NCI-H2227 (cell line): Measurements from ENCODE around the gene GRK7.

Experiments
- DNase-seq: peaks from one replicate; lab custom pipeline; 2025; ENCODE audit not compliant: unreplicated experiment; lab: John Stamatoyannopoulos, UW

Gene GRK7, protein sequence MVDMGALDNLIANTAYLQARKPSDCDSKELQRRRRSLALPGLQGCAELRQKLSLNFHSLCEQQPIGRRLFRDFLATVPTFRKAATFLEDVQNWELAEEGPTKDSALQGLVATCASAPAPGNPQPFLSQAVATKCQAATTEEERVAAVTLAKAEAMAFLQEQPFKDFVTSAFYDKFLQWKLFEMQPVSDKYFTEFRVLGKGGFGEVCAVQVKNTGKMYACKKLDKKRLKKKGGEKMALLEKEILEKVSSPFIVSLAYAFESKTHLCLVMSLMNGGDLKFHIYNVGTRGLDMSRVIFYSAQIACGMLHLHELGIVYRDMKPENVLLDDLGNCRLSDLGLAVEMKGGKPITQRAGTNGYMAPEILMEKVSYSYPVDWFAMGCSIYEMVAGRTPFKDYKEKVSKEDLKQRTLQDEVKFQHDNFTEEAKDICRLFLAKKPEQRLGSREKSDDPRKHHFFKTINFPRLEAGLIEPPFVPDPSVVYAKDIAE (N-terminal part only)

DNA sequence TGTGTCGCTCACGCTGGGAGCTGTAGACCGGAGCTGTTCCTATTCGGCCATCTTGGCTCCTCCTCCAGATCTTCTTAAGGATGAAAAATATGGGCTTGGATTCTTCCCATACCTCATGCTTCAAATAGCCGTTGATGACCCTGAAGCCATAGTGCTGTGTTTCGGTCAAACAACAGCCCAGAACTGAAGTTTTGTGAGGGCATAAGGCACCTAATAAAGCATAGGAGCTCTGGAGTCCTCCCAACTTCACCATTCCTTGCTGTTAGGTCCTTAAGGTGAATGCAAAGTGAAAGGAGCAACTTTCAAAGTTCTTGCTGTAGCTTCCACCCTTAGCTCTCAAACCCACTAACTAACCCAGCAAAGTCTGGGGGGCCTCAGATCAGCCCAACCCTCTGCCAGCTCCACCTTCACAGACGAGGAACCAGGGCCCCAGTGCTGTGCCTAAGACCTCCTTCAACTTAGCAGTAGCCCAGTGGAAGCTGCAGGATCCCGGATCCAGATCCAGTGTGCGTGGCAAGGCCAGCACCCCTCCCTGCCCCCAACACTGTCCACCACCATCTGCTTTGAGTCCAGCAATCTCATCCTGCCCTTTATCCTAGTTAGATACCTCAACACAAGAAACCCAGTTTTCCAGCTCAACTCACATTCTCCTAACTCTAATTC lies at the start of gene GRK7:
GRK7 (plus strand) TSS at position 321 of the 663 bp plus-strand sequence. CDS start 14,877 bp downstream, outside the sequence.
- DNase-seq, result no peak

DNA sequence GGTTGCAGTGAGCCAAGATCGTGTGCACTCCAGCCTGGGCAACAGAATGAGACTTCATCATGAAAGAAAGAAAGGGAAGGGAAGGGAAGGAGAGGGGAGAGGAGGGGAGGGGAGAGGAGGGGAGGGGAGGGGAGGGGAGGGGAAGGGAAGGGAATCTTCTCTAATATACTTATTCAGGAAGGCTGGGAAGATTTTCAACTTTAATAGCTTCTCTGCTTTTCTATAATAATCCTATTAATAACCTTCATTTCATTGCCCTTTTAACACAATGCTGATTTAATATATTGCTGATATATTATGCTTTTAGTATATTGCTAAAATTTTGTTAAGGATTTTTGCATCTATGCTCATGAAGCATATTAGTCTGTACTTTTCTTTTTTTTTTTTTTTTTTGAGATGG lies 48.5 kb upstream of the GRK7 start:
- no peak for DNase-seq

DNA sequence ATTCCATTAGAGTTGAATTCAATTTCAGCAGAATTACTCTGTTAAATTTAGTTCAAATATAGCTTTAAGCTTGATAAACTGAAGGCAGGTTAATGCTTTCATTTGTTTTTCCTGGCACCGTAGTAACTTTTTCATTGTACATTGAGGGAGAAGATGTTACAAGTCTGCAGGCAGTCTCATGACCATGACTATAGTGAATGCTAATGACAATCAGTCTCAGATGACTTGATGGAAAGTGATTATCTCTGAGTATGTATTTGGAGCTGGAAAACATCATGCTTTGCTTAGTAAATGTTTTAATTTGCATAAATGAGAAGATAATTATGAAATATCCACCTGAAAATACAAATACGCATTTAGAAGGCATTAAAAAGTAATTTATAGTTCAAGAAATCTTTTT lies 41.1 kb upstream of the GRK7 start:
- no peak for DNase-seq

DNA sequence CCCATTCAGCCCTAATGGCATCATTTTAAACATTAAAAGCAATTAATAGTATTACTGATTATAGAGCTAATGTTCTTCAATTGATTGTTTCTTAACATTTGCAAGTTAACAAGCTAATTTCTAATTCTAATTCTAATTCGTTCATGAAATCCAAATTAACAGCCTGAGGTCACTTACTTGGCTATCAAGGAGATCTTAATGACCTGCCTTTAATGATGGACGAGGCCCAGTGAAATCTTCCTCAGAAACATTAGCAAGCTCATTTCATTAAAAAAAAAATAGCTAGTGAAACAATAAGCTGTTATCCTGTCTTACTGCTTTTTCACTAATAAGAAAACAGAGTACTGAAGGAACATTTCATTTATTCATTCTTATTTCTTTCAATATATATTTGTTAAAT lies 40.6 kb upstream of the GRK7 start:
- no peak for DNase-seq

DNA sequence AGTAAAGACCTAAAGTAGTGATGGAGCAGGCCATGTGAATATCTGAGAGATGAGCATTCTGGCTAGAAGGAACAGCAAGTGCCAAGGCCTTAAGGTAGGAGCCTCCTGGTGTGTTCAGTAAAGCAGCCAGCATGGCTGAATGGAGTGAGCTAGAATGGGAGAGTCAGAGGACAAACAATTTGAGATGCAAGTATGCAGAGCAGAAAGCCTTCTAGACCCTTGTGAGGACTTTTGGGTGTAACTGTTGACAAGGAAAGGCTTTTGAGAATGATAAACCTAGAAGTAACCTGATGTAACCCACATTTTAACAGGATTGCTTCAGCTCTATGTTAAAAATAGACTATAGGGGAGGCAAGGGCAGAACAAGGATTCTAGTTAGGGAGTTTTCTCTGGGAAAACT lies 40.0 kb upstream of the GRK7 start:
- no peak for DNase-seq

DNA sequence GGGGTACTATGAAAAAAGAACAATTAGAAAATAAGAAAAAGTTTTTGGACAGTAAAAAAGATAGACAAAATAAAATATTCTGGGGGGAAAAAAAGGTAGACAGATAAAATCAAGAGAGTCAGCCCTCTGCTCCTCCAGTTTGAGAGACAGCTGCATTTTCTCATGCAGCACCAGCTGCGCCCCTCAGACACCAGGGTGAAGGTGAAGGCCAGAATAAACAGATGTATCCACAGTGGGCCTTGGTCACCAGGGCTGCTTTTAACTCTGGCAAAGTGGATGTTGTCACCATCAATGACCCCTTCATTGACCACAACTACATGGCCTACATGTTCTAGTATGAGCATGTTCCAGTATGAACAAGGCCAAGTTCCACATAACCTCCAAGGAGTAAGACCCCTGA lies 39.0 kb upstream of the GRK7 start:
- no peak for DNase-seq

DNA sequence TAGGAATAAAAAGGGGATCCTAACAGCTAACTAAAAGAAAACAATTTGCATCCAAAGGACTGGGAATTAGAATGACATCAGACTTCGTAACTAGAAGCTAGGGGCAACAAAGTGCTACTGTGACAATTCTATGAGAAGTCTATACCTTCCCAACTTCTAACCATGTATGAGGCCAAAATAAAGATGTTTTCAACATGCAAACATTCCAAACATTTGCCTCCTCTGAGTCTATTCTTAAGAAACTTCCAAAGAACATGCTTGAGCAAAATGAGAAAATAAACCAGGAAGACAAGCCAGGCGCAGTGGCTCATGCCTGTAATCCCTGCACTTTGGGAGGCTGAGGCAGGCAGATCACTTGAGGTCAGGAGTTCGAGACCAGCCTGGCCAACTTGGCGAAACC lies 38.2 kb upstream of the GRK7 start:
- no peak for DNase-seq

DNA sequence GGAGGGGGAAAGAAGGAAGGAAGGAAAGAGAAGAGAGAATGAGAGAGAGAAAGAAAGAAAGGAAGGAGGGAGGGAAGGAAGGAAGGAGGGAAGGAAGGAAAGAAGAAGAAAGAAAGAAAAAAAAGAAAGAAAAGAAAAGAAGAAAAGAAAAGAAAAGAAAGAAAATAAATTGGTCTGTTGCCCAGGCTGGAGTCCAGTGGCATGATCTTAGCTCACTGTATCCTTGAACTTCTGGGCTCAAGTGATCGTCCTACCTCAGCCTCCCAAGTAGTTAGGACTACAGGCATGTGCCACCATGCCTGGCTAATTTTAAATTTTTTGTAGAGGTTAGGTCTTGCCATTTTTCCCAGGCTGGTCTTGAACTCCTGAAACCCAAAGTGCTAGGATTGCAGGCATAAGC lies 36.7 kb upstream of the GRK7 start:
- DNase-seq, result no peak

DNA sequence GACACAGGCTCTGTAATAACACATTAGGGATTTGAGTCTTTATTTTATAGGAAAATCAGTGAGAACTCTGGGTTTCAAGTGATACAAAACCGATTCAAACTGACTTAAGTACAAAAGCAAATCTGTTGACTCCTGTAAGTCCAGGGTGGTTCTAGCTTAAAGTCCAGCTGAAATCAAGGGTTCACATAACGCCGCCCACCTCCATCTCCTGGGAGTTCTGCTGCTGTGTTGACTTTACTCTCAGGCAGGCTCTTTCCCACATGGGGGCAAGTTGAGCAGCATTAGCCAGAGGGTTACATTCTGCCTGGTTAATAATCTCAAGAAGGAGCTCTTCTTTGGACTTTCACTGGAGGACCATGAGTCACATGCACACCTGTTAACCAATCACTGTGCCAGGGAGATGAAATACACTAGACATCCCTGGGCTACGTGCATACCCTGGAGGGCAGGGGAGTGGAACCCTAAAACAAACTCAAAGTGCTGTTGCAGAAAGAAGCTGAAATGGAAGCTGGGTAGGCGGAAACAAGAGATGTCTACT lies 34.8 kb upstream of the GRK7 start:
- DNase-seq, result no peak

DNA sequence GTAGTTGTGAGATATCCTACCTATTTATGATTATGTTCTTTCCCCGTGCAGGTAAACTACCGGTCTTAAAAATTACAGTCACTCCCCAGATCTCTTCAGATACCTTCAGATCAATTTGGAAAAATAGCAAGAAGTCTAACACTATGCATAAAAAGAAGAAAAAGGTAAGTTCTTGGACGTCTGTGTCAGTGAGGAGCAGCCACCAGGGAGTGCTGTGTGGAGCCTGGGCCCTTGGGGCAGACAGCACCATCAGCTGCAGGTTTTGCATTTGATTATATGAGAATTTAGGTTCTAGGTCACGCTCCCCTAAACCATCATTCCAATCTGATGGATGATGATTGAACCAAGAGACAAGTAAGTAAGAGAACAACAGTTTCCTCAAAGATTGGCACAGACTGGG lies 34.0 kb upstream of the GRK7 start:
- DNase-seq, result no peak

DNA sequence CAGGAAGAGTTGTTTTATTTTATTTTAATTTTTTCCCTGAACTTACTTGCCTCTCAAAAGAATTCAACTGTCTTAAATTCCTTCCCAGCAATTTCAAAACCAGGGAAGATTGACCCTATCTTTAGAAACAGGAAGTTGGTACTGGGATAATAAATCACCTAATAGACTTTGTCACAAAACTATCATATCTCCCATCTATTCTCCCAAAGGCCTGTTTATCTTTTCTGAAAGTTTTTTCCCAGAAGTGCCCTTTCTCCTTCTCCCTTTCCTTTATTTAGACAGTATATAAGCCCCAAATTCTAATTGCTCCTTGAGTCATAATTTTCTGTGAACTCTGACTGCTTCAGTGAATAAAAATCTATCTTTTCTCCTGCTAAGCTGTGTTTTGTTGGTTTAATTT lies 28.0 kb upstream of the GRK7 start:
- DNase-seq, result no peak

DNA sequence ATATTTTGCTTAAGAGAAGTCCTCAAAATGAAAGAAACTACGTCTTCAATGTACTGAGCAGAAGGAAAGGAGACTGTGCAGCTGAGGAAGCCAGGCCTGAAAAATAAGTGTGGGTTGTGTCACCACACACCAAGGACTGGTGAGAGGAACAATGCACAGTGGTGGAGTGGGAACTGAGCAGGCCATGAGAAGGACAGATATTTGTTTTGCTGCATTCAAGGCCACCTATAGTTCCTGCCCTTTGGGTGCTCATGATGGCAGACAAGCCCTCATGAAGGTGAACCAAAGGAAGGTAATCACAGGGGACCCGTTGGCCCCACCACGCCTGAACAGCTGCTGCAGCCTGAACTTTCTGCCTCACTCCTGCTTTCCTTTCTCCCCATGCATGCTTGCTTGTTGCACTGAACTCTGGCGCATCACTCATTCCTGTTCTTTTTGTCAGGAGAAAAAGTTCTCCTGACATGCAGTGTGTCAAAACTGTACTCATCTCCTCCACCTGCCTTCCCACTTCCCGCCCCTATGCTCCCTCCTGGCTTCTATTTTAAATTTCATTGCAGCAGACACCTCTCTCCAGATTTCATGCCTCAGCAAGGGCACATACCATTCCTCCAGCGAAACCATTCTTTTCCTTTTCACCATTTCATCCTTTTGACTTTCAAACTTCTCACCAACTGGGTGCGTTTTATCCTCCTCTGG lies 27.3 kb upstream of the GRK7 start:
- no peak for DNase-seq

DNA sequence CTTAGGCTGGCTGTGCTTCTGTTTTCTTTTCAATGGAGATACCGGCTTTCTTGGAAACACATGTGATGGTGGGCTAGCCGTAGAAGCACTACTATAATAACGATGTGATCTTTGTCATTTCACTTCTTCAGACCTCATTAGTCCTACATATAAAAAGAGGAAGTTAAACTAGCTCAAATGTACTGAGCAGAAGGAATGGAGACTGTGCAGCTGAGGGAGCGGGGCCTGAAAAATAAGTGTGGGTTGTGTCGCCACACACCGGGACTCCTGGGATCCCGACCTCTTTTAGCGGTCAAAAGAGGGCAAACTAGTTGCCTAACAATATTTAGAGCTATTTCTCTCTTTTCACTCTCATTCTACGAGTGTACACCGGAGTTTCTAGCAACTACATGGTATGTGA lies 26.1 kb upstream of the GRK7 start:
- no peak for DNase-seq

DNA sequence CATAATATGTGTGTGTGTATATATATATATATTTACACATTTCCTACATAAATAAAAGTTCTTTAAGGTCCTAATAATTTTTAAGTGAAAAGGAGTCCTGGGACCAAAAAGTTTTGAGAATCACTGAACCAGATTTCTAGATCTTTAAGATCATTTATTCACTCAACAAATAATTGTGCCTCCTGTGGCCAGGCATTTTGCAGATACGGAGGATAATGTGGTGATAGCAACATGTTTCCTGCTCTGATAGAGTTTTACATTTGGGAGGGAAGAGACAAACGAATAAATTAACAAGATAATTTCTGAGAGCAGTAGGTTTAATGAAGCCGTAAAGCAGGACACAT lies 25.6 kb upstream of the GRK7 start:
- DNase-seq, result no peak

DNA sequence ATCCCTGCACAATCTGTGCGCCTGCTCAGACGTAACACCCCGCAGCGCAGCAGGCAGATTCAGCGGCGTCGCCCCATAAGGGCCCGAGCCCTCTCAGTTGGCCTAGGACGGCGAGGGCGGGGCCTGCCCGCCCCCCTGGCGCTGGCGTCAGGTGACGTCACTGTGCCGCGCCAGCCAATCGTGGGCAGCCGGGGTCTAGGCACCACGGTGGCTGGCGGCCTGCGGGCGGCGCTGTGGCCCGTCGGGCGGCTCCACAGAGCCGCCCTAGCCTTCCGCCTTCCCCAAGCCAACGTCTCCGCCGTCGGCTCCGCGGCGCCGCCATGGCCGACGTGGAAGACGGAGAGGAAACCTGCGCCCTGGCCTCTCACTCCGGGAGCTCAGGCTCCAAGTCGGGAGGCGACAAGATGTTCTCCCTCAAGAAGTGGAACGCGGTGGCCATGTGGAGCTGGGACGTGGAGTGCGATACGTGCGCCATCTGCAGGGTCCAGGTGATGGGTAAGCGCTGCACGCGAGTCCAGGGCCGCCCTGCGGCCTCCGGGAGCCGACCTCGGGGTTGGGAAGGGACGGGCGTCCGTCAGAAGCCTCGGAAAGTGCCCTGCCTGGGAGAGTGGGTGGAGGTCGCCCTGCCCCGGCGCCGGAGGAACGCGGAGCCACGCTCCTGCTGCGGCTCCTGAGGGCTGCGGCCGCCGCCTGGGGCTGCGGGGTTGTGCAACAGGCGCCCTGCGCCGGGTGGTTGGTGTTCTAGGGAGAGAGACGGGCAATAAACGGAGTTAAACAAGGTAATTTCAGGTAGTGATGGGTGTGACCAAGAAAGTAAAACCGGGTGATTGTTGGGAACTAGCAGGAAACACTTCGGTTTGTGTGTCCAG lies 25.0 kb upstream of the GRK7 start, which contains the start of gene RNF7:
RNF7 (plus strand) TSS at position 277 of the 869 bp plus-strand sequence; CDS start at position 321, 44 bp downstream.
- DNase-seq, result peak; percentile 96

DNA sequence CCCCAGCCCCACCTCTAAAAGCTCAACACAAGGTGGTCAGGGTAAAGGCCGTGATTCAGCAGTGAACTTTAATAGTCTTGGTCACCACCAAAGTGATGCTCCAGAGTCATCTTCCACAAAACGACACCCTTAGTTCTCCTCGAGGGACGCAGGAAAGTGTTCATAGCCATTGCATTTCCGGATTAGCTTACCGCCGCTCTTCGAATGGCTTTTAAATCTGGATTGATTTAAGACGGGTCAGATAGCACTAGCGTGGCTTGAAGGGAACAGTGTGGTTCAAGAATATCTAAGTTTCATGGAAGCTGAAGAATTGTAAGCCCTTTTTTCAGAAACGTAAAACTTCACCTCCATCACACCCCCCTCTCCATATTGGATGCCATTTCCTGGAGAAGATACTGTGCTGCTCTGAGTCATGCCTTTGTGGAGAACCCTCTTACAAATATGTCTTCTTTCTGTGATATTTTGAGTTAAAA lies 24.3 kb upstream of the GRK7 start:
- DNase-seq, result peak; percentile 23

DNA sequence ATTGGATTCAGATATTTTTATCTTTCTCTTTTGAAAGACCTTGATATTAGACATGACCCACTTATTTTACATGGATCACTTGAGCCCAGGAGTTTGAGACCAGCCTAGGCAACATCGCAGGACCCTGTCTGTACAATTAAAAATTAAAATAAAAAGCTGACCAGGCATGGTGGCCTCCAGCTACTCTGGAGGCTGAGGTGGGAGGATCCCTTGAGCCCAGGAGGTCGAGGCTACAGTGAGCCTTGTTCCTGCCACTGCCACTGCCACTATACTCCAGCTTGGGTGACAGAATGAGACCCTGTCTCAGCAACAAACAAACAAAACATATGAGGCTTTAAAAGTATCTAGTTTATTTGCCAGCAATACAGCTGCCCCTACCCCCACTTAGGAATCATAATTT lies 23.5 kb upstream of the GRK7 start:
- DNase-seq, result no peak

DNA sequence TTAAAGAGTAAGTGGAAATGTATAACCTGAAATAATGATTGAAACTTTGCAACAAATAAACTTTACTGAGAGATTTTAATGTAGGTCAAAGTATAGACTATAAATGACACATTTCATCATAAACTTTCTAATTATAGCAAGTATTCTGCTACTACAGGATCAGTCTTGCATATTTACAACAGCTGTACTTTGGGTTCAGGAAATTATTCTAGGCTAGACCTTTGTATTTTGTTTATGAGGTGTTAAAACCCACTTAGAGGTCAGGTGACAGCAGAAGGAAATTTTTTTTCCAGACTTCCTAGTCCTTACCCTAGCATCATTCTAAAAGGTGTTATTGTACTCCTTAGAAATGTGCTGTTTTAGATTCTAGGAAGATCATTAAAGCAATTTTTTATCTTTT lies 22.9 kb upstream of the GRK7 start:
- no peak for DNase-seq

DNA sequence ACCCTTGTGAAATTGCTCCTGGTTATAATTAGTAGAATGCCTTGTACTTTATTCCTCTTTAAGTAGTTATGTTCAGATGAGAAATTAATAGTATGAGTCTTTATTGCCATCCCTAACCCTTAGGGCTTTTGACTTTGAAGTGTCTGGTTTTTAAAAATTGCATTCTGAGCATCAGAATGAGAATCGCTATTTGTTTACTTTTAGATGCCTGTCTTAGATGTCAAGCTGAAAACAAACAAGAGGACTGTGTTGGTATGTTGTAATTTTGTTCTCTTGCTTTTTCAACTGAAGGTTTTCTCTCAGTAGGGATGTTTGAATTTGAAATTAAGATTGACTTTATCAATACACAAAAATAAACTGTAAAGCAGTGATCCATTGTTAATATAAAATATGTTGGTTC lies 19.9 kb upstream of the GRK7 start:
- no peak for DNase-seq

DNA sequence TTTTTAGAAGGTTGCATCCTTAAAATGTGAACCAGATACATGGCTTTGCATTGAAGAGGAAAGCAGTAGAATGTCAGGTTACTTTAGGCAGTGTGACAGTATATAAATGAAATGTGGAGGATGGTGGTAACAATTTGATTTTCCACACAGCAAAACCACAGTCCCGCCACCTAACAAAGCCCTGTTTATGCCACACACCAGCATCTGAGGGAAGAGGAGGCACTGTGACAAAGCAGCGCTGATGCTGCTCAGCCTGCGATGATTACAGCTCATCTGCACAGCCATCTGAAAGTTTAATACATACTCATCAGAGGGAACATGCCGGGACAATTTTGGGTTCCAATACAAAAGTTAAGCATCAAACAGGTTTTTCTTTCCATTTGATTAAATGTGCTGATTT lies 16.2 kb upstream of the GRK7 start:
- DNase-seq, result no peak

DNA sequence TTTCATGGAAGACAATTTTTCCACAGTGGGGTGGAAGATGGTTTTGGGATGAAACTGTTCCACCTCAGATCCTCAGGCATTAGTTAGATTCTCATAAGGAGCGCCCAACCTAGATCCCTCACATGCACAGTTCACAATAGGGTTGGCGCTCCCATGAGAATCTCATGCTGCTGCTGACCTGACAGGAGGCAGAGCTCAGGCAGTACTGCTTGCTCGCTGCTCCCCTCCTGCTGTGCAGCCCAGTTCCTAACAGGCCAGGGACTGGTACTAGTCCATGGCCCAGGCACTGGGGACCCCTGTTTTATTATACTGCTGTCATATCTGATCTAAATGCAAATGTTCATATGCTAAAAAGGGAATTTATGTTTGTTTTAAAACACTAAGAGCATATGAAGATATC lies 9.8 kb upstream of the GRK7 start:
- no peak for DNase-seq
